T-helper 2 cell treated with Interferon-gamma antibody and Interleukin-4, amounts not matched to agents 100 ng/mL and 5 ng/mL, for 36 hours (primary cell): ENCODE data around the gene GXYLT1. TPM values are rescaled to one million over a fixed set of nuclear protein-coding genes. Genes with fewer than 3 reads are reported as not detected.
"Not testable (repeated sequence)": the region's sequence is repeated elsewhere in the genome, so short reads cannot be mapped to it uniquely, and the experiment has no call there.

Experiments
- intact Hi-C: fragments of 100-400 bp; cut with micrococcal nuclease; formaldehyde crosslinking; loops from one replicate; pipeline ENCODE4 v1.15.1; 2023
- total RNA-seq: library from RNA; stranded (reverse); gene quantifications from 2 replicates; pipeline ENCODE4 v1.2.3, GENCODE V29; 2022

The GXYLT1 gene
- total RNA-seq, 1 donor from 2014 or later: 9.3 TPM

DNA sequence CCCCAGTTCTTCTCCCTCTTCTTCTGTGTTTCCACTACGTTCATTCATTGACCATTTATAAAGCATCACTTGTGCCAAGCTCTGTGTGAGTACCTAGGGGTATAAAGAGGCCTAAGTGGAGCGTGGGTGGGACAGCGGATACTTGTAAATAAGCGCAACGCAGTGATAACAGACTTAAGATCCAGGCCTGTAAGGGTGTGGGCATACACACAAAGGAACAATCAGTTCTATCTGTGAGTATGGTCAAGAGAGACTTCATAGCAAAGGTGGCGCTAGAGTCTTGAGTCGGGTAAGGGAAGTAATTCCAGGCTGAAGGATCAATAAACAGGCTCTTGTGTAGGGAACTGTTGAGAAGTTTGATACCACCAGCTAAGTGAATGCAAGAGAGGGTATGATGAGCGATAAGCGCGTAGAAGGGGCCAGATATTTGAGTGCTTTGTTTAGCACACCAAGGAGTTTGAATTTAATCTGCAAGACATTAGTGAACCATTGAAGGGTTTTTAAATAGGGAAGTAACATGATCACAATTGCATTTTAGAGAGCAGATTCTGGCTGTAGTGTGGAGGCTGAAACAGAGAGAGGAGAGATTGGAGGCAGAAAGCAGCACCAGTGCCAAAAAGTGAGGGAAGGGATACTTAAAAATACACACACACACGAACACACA is 1.0 kb upstream of the GXYLT1 start:
- intact Hi-C loops: loop anchor here (2.0 kb wide), 1 partner anchor 181 kb away; the partner anchor contains the start of genes PPHLN1 and ZCRB1

DNA sequence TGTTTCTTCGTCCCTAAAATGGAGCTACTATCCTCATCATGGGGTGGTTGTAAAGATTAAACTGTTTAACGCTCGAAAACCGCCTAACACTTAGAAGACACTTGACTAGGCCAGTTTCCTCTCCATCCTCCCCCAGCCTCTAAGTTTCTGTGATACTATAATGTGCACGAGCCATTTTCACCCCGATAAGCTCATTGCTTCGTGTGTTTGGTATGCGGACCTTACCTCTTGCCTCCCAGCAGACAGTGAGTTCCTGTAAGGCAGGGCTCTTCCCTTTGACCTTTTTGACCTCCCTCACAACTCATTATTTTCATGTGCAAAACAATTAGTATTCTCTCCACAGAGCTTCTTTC is 499 bp upstream of the GXYLT1 start:
- intact Hi-C loops: loop anchor here (2.0 kb wide), 1 partner anchor 182 kb away; the partner anchor contains the start of genes PPHLN1 and ZCRB1

DNA sequence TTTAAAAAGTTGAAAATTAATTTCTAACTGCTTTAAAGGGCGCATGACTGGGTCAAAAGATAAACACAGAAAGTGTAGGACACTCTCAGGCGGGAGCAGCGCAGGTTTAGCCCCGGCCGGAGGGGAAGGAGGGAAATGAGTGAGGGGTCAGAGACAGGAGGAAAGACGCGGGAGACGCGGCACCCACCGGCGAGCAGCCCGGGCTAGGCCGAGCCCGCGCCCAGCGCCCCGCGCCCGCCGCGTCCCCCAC is 591 bp downstream of the GXYLT1 start:
- intact Hi-C loops: loop anchor here (1.0 to 2.0 kb wide), 4 partner anchors 46 to 228 kb away; partner anchors contain the start of genes PPHLN1 and ZCRB1

DNA sequence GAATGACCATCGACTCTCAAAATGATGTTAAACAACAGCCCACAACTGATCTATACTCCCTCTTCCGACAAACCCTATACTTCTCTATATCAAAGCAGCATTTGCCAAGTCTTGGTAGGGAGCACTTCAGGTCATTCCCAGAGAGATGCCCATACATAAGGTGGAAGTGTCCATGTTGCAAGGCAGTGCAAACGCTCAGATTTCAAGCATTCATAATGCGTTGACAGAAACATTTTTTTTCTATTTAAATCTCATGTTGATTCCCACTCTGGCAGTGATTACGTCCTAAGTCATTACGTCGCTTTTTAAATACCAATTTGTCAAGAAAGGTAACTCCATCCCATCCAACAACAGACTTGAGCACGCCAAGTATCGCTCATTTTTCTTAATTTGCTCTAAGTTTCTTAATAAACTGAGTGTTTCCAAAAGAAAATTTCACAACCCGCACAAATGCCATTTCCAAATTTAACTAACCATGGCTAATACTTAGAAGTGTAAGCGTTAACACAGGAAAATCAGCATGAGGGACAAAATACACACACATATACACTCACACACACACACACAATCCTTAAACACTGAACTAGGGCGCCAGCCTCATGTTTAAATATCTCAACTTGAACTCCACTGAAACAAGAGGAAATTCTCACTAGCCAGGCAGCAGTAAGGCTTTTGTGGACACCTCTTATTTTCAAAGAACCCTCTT is 1.1 kb downstream of the GXYLT1 start:
- intact Hi-C loops: loop anchor here (1.0 to 2.0 kb wide), 4 partner anchors 45 to 229 kb away; partner anchors contain the start of genes PPHLN1 and ZCRB1

DNA sequence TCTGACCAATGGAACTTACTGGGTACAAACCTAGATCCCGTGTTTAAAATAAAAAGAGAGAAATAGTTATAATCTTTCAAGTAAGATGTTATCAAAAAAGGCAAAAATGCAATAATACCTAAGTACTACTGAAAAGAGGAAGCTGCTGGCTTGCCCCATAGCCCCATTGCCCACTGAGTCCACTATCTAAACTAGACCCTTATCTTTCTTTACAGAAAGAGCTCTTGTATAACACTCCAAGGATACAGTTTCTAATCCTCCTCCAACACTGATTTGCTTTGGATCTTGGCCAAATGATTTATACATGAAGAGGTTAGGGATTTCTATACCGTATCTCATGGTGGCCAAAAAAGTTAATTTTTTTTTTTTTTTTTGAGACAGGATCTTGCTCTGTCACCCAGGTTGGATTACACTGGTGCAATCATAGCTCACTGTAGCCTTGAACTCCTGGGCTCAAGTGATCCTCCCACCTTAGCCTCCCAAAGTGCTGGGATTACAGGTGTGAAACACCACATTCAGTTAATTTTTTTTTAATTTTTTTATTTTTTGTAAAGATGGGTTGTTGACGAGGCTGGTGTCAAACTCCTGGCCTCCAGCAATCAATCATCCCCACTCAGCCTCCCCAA is 2.6 kb downstream of the GXYLT1 start:
- intact Hi-C loops: no loop called here

DNA sequence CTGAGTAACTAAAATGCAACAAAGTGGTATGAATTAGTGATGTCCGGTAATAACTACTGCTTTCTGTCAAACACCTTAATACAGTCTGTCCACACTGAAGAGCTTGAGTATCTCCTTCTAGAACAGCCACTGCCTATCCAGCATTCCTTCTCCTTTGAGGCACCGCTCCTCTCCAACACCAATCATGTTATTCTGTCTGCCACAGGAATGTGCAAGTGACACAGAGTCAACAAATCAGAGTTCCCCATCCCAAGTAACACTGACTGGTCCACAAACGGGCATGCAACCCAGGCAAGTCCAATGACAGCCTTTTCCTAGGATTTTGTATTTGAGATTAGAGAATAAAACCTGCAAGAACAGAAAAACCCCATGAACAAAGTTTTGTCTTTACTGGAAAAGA is 3.8 kb downstream of the GXYLT1 start:
- intact Hi-C loops: no loop called here

DNA sequence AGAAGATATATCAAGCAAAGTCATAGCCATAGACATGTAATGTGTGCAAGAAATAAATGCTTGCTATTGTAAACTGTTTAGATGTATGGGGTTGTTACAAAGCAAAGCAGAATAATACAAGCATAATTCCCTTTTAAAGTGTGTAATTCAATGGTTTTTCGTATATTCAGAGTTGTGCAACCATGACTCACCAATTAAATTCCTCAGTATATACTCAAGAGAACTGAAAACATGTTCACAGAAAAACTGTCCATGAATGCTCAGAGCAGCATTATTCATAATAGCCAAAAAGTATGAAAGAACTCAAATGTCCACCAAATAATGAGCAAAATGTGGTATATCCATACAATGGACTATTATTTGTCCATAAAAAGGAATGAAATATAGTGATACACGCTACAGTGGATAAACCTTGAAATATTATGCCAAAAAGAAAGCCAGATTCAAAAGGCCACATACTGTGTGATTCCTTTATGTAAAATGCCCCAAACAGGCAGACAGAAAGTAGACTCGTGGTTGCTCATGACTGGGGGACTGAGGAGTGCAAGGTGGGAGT is 9.3 kb downstream of the GXYLT1 start:
- intact Hi-C loops: no loop called here

DNA sequence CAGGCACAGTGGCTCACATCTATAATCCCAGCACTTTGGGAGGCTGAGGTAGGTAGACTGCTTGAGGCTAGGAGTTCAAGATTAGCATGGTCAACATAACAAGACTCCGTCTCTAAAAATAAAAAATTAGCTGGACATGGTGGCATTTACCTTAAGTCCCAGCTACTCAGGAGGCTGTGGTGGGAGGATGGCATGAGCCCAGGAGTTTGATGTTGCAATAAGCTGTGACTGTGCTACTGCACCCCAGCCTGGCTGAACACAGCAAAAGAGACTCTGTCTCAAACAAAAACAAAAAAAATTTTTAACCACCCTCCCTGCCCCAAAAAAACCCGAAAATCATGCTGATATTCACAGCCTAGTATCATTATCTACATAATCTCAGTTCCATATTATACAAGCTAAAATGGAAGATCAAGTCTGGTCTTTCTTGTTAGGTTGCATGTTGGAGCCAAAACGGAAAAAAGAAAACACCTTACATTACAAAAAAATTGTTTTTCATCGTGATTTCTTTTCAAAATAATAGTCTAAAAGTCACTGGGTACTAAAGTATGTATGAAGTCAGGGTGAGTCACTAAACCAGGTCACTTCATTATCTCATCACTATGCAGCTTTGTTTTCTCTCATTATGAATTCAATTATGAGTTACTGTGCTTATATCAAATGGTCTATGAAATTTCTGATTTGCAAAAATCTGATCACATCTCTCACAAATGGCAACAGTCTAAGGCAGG is 13.8 kb downstream of the GXYLT1 start:
- intact Hi-C loops: no loop called here

DNA sequence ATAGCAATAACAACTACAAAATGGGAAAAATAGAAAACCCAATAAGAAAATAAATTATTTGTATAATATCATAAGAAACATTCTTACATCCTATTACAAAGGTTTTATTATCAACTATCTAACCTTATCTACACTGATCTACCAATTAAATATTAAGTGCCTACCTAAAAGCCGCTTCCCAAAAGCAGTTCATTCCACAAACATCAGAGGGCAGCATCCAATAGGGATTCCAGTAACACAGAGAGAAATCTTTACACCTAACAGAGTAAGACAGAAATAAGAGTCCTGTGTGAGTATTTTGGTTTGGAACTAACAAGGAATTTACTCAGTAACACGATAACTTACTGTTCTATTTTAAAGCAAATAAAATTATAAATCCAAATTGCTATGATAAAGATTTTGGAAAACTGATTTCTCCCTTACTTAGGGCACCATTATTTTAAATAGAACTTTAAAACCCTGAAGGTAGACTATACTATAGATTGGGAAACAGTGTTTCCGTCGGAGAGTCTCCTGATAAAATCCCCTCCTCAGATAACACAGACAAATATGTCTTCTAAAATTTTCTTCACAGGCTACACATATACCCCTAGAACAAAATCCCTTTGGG is 15.0 kb downstream of the GXYLT1 start:
- intact Hi-C loops: no loop called here

DNA sequence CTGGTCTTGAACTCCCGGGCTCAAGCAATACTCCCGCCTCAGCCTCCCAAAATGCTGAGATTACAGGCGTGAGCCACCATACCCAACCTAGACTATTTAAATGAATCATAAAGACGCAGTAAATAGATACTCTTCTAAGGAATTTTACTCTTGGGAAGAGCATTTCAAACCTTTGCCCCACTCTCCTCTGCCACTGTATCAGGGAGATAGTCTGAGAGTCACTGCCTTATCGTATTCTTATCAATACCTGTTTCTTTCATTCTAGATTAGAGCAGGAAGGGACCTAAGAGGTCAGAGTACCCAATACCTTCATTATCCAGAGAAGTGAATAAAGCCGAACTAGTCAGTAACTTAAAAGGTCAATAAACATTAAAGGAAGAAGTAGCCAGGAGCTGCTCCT is 15.8 kb downstream of the GXYLT1 start:
- intact Hi-C loops: no loop called here

DNA sequence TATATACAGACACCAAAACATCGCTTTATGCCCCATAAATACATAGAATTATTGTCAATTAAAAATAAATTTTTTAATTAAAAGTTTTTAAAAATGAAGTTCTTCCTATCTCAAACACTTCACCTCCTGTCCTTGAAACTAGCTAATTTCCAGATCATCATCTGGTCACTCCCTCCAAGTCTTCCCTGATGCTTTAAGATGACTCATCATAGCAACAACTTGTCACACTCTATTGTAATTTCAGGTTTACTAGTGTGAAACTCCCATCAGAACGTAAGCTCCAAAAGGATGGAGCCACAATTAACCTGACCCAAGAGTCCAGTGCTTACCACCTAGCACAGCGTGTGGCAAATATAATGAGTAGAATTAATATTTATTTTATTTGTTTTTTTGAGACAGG is 16.3 kb downstream of the GXYLT1 start:
- intact Hi-C loops: no loop called here

DNA sequence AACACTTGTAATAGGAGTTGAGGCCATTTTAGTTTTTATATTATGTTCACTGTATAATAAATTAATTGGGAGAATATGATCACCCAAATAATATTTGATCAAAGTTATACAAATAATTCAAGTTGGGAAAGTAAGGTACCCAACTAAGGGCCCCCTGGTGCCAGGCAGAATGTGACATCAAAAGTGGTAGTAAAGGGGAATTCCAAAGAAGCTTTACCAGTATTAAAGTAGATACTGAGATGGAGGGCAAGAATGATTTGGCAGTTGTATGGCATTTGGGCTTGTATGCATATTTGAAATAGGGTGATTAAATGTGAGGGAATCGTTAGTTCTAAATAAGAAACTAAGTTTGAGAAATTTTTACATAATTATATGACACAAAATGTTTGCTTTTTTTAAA is 17.7 kb downstream of the GXYLT1 start:
- intact Hi-C loops: no loop called here

DNA sequence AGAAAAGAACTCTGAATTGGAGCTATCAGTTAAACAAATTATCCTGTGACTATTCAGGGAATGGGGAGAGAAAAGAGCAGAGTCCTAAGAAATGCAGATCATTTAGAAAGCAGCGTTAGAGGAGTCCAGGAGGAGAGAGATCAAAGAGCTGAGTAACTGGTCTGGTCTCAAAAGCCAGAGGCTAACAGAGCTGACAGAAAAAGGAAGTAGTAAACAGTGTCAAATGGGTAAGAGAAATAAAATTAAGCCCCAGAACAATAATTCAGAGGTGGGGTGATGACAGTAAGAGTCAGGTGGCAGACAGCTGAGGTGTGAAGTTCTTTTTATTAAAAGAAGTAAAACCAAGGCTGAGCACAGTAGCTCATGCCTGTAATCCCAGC is 19.3 kb downstream of the GXYLT1 start:
- intact Hi-C loops: no loop called here

DNA sequence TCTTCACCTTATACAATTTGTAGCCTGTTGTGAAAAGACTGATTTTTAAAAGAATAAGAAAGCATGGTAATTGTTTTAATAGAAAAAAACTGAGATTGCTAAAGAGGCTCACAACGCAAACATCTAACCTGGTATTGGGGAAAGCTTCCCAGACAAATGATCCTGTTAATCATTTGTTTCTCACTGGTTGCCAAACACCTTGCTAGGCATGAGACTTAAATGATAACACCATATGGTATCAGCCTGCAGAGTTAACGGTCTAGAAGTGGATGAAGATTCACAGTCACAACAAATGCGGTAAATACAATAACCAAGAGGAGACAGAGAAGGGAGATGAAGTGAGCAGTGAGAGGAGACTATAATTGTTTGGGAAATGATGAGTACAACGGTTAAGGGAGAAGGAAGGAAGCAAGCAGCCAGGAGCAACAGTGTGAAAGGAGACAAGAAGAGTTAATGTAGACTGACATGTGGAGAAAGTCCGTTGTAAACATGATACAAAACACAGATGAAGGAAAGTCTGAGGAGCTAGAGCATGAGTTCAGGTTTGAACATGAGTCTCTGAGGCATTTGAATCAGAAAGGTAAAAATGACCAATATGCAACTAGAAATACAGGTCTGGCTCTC is 19.8 kb downstream of the GXYLT1 start:
- intact Hi-C loops: no loop called here

DNA sequence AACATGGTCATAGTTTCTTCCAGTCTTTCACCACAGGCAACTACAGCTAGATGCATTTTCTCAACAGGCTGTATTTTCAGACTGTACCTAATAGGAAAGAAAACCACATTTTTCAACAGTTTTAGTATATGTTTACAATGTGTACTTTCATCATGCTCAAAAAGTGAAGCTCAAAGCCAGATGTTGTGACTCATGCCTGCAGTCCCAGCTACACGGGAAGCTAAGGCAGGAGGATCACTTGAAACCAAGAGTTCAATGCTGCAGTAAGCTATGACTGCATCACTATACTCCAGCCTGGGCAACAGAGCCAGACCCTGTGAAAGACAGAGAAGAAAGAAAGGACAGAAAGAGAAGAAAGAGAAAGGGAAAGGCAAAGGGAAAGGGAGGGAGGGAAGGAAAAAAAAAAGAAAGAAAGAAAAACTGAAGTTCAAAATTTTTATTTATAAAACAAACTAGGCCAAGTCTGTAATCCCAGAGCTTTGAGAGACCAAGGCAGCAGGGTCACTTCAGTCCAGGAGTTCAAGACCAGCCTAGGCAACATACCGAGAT is 25.5 kb downstream of the GXYLT1 start:
- intact Hi-C loops: no loop called here

DNA sequence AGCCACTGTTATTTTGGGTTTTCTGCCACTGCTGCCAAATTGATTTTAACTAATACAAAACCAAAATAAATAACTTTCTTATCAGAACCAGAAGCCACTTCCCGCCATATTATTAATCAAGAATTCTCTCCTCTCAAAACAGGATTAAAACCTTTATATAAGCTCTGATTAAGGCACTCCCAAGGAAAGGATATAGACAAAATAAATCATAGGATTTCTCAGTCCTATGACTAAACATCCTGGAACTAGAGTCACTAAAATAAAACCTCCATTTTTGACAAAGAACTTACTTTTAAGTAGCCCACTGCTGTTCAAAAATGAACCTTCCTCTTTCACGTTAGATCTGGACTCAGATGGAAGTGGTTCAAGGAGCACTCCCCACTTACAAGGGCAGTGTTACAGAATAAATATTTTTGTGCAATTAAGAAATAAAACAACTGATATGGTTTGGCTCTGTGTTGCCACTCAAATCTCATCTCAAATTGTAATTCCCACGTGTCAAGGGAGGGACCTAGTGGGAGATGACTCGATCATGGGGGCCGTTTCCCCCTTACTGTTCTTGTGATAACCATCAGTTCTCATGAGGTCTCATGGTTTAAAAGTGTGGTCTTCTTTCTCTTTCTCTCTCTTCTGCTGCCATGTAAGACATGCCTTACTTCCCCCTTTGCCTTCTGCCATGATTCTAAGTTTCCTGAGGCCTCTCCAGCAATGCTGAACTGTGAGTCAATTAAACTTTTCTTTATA is 26.4 kb downstream of the GXYLT1 start:
- intact Hi-C loops: no loop called here

DNA sequence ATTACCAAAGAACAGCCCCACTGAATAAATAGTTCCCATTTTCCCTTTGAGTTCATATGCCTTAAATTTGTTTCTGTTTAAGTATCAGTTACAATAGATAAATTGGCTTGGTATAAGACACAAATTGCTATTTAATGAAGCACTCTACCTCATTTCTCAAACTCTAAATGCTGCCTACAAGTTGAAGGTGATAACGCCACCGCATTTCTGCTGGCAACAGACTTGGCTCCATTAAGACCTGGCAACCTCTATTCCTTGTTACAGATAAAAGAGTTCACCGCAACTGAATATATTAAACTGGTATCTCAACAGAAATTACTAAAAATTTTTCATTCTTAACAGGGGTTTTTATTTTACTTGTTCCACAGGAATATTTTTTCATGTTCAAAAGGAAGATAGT is 35.6 kb downstream of the GXYLT1 start:
- intact Hi-C loops: no loop called here

DNA sequence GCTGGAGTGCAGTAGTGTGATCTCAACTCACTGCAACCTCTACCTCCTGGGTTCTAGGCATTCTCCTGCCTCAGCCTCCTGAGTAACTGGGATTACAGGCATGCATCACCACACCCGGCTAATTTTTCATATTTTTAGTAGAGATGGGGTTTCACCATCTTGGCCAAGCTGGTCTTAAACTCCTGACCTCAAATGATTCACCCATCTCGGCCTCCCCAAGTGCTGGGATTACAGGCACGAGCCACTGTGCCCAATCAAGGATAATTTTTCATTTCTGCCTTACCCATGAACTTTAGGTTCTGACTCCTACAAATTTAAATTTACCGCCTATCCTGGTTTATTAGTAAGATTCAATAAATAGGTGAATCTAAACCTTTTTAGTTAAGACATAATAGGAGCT is 37.9 kb downstream of the GXYLT1 start:
- intact Hi-C loops: not testable (repeated sequence)

DNA sequence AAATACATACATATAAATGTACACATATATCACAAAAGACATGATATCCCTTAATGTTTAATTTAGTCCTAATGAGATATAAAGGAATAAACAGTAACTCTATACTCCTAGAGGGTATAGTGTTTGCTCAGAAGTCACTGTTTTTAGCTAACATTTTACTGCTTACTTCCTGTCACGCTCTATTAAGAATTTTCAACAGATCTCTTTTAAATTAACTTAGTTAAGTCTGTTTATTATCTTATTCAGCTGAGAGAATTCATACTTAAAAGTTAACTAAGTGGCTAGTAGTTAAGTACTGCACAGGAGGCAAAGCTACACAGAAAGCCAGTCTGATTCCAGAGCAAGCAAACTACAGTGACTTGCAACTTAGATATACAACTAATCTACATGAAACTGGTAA is 39.9 kb downstream of the GXYLT1 start:
- intact Hi-C loops: no loop called here

DNA sequence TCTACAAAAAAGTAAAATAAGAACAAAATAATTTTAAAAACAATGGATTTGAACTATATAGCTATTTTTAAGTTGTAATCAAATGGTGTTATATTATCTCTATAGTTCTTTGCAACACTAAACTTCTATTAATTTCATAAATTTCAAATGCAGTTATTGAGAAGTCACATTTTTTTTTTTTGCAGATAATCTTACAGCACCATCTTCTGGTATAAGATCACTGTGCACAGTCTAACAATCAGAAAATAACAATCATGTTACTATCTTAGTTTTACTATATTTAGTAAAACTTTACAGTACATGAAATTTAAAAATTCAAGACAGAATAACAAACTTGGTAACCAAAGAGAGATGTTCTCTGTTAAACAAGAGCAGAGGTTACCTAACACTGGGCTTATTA is 40.6 kb downstream of the GXYLT1 start:
- intact Hi-C loops: no loop called here
